GM18858 (cell line): Measurements from ENCODE around the gene GPHN.
"Not testable (repeated sequence)": the region's sequence is repeated elsewhere in the genome, so short reads cannot be mapped to it uniquely, and the experiment has no call there.

Experiments
- ATAC-seq: cut with Tn5 transposase; IDR thresholded peaks from one replicate; pipeline ENCODE4 v1.9.1; 2021; ENCODE audit not compliant: unreplicated experiment

GPHN gene

DNA sequence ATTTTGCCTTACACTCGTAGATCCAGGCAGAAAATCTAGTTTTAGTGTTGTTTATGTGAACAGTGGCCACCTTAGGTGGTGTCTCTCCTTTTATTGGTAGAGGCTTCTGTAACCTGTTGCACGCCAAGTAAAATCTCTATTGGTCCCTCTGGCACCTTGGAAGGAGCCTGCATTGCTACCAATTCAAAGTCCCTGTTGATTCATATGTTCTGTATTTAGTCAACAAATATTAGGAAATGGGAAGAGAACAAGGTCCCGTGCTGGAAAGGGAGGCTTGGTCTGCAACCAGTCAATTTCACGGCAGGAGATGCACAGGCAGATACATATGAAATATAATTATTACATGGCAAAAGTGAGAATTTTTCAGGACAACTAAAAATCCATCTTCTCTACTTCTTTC is 6.4 kb upstream of the GPHN start:
- ATAC-seq: no peak

DNA sequence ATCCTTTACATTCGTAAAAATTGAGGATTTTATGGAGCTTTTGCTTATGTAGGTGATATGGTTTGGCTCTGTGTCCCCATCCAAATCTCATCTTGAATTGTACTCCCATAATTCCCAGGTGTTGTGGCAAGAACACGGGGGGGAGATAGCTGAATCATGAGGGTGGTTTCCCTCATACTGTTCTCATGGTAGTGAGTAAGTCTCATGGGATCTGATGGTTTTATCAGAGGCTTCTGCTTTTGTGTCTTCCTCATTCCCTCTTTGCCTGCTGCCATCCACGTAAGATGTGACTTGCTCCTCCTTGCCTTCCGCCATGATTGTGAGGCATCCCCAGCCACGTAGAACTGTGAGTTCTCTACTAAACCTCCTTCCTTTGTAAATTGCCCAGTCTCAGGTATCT is 5.1 kb upstream of the GPHN start:
- ATAC-seq: not testable (repeated sequence)

DNA sequence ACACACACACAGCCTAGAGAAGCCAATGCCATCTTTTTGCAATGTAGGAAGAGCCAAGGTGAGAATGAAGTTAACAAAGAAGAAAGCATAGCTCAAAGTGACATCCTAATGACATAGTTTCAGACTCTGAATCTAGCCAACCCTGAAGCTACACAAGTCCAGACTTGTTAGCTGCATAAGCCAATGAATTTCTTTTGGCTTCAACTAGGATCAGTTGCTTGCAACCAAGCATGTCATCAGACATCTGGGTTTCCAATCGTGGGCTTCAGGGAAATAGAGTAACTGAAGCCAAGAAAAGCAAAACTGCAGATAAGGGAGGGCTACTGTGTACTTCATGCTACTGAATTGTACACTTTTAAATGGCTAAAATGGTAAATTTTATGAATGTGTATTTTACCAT is 4.4 kb upstream of the GPHN start:
- no peak for ATAC-seq

DNA sequence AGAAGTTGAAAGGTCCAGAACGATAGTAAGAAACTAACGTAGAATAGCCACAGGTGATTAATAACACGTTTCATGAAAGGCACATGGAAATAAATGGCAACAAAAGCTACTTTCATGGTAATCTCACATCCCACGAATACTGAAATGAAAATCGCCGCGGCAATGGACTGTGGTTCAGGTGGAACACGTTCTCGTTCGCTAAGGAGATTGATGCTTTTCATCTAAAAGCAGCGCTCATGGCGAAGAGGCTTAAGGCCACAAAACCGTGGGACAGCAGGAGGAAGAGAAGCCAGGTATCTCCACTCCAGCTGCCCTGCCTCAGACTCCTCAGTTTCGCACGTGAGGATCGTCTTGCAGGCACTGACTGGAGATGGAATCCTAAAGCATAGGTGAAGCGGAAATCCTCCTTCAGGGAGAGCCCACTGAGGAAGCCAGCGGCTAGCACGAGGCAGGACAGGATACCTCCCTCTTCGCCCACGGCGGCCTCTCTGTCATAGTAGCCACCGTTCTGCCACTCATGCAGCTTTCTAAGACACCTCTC is 696 bp upstream of the GPHN start:
- ATAC-seq: peak; percentile 12

DNA sequence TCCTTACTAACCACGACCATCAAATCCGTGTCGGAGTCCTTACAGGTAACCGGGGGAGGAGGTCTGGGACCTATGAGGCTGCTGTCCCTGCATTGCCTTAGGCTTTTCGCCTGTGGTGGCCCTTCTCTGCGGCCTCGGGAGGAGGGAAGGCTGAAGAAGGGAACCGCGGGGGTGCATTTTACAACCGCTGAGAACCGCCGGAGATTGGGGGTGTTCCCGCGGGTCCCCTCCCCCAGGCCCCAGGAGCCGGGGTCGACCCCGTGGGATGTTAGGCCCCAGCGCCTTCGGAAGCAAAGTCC is 549 bp downstream of the GPHN start:
- no peak for ATAC-seq

DNA sequence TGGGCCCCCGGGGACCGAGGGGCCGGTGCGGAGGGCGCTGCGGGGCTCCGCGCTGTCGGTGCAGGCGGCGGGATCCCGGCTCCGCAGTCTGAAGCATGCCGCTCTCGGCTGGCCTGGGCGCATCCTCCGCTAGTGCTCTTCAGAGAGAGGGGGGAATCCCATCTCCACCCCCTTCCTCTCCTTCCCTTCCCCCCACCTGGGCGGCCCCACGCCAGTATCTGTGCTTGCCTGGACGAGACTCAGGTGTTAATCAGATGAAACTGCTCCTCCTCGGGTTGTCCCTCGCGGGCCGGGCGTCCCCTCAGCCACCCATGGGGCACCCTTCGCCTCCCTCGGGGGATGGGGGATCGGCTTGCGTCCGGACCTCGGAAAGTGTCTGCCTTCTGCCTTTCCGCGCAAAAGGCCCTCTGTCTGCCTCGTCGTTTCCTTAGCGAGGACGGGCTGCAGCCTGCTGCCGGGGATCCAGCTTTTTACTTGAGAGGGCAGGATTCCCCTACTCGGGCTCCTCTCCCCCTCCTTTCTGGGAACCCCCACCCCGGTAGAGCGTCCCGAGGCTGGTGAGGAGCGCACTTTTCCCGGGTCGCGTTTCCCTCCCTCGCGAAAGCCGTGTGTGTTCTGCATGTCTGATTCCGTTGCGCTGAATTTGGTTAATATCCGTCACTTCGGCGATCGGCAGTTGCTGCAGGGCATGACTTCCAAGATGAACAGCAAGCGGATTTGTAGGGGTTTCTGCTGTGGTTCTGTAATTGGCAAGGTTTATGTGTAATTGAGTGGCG is 1.1 kb downstream of the GPHN start:
- no peak for ATAC-seq

DNA sequence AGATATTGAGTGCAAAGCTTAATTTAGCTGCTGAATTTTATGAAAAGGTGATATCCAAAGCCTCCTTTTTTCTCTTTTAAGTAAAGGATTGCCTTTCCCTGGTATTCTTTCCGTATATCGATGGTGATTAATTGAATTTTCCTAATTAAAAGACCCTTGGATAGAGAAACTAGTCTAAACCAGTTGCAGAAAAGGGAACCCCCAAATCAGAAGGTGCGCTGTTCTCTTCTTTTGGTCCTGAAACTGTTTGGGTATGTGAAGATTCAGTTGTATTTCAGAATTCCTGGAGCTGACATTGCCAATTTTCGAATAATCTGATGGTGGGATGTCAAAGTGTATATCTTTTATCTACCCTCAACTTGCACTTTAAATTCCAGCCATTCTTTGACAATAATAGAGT is 1.9 kb downstream of the GPHN start:
- ATAC-seq: no peak

DNA sequence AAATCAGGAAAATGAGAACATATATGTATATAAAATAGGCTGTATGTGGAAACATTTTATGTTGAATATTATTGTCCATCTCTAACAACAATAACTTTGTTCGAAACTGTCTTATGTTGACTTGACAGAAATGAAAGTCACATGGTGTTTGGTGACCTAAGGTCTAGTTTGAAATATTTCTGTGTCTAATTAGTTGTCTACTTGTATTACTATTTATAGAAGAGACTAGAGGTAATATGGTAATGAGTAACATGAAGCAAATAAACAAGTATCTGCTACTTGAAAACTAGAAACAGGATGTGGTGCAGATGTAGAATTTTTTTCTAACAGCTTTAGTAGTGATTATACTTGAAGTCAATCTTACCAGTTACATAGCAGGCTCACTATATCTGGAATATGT is 3.9 kb downstream of the GPHN start:
- no peak for ATAC-seq

DNA sequence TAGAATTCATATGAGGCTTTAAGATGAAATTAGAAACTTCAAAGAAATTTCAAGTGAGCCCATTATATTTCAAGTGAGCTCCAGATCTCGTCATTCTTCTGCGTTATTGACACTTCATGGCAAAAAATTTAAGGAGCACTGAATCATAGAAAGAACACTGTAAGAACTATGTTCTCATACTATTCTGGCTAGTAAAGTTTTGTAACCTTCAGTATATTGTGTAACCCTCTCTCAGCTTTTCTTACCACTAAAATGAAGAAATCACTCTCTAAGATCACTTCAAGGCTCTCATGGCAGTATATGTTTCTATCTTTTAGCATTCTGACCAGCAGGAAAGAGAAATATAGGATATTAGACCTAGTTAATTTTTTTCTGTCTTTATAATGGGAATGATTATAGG is 6.3 kb downstream of the GPHN start:
- ATAC-seq: no peak

DNA sequence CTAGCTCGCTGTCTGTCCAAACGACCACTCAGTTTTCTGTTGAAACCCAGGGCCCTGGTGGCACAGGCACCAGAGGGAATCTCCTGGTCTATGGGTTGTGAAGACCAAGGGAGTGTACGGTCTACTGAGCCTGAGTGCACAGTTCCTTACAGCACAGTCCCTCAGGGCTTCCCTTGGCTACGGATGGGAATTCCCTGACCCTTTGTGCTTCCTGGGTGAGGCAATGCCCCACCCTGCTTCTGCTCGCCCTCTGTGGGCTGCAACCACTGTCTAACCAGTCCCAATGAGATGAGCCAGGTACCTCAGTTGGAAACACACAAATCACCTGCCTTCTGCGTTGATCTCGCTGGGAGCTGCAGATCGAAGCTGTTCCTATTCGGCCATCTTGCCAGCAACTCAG is 22.6 kb downstream of the GPHN start:
- ATAC-seq: no peak

DNA sequence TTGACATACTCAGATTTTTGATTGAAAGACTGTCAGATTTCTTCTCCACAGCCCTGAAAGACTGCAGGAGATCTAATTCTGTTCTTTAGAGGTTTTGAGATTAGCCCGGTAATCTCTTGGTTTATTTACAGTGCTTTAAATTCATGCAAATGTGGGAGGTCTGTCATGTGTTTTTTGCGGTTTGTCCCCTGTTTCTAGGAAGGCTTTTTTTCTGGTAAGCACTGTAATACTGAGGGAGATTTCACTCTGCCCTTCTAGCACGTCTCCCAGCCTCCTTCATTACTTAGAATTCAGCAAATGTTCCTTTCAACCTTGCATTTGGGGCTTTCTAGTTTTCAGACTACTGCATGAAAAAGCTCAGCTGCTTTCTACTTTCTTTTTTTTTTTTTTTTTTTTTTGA is 31.1 kb downstream of the GPHN start:
- no peak for ATAC-seq

DNA sequence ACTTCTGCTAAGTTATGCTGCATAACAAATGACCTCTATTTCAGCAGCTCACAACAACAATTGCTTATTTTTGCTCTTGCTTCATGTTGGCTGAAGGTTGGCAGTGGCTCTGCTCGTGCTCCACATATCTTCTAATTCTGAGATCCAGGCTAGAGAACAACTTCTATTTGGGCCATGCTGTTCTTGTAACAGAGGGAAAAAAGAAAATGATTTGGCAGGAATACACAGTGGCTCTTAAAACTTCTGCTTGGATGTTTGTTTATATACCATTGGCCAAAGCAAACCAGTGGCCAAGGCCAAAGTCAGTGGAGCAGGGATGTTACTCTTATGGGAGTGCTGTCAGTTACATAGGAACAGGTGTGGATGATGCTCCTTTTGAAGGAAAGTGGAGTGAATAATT is 32.1 kb downstream of the GPHN start:
- ATAC-seq: no peak

DNA sequence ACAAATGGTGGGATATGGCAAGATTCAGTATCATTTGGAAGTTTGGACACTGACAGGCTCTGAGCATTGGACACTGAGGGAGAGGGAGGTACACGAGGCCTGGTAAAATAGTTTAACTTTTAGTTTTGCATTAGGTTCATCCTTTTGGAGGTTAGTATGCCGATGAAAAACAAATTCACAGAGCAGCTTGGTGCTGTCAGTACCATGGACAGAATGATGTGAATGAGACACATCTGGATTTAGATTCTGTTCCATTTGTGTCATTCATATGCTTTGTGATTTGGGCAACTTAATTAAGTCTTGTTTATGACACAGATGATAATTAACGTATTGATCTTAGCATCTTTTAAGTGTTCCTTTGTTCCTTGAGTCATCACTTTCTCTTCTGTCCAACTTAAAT is 33.7 kb downstream of the GPHN start:
- no peak for ATAC-seq

DNA sequence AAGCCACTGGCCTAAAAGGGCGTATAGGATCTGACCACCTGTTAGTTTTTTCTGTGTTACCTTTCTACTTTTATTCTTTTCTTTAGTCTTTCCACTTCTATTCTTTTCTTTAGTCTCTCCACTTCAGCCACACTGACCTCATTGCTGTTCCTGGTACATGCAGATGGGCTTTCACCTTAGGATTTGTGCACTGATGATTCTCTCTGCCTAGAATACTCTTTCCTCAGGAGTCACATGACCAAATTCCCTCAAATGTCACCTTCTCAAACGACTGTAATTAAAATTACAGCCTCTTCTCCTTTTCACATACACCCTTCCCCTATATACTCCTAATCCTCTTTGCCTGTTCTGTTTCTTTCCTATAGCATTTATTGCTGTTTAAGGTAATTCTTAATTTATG is 36.0 kb downstream of the GPHN start:
- ATAC-seq: no peak

DNA sequence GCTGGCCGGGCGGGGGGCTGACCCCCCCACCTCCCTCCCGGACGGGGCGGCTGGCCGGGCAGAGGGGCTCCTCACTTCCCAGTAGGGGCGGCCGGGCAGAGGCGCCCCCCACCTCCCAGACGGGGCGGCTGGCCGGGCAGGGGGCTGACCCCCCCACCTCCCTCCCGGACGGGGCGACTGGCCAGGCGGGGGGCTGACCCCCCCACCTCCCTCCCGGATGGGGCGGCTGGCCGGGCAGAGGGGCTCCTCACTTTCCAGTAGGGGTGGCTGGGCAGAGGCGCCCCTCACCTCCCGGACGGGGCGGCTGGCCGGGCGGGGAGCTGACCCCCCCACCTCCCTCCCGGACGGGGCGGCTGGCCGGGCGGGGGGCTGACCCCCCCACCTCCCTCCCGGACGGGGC is 37.2 kb downstream of the GPHN start:
- not testable (repeated sequence) for ATAC-seq

DNA sequence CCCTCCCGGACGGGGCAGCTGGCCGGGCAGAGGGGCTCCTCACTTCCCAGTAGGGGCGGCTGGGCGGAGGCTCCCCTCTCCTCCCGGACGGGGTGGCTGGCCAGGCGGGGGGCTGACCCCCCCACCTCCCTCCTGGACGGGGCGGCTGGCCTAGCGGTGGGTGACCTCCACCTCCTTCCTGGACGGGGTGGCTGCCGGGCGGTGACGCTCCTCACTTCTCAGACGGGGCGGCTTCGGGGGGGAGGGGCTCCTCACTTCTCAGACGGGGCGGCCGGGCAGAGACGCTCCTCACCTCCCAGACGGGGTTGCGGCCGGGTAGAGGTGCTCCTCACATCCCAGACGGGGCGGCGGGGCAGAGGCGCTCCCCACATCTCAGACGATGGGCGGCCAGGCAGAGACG is 37.8 kb downstream of the GPHN start:
- ATAC-seq: not testable (repeated sequence)

DNA sequence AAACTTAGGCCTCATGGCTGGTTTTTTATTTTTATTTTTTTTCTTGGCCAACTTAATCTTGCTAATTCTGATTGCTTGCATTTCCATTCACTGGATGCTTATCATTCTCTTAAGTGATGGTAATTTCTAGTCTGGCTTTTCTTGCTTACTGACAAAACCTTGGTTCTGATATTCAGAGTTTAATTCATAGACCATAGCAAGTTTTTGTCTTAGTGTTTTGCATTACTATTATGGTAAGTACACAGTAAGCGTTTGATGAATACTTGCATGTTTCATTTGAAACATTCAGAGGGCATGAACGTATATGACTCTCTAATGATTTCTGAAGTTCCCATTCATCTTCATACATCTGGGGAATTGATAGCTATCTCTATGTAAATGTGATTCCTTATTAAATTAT is 55.8 kb downstream of the GPHN start:
- ATAC-seq: no peak

DNA sequence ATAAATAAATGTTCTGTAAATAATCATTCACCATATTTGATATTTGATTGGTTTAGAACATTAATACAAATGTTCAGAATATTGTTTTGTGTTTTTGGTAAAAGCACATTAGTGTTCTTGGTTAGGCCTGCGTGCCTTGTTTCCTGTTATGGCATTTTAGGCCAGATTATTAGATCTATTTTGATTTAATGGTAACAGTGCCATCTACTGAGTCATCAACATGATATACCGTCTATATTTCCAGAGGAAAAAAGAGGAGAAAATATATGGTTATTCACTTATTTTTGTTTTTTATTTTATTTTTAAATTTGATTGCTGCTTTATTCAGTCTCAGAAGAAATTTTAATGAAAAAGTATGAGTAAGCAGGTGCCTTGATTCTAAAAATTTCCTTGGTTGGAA is 60.3 kb downstream of the GPHN start:
- ATAC-seq: no peak

DNA sequence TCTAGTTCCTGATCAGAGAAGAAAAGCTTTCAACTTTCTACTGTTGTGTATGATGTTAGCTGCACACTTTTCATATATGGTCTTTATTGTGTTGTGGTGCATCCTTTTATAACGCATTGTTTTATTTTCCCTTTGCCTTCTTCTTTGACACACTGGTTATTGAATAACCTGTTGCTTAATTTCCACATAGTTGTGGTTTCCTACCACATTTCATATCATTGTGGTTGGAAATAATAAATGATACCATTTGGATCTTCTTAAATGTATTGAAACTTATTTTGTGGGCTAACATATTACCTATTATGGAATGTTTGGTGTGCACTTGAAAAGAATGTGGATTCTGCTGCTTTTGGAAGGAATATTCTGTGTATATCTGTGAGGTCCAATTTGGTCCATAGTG is 64.9 kb downstream of the GPHN start:
- ATAC-seq: no peak

DNA sequence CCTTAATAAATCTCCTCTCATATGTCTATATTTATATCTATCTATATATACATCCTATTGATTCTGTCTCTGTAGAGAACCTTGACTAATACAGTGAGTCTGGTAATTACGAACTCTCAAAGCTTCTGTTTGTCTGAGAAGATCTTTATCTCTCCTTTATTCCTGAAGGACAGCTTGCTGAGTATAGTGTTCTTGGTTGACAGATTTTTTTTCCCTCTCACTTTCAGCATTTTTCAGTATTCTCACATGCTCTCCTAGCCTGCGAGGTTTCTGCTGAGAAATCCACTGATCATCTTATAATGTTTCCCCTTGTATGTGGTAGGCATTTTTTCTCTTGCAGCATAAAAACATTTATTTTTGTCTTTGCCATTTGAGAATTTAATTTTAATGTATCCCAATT is 67.1 kb downstream of the GPHN start:
- ATAC-seq: no peak

DNA sequence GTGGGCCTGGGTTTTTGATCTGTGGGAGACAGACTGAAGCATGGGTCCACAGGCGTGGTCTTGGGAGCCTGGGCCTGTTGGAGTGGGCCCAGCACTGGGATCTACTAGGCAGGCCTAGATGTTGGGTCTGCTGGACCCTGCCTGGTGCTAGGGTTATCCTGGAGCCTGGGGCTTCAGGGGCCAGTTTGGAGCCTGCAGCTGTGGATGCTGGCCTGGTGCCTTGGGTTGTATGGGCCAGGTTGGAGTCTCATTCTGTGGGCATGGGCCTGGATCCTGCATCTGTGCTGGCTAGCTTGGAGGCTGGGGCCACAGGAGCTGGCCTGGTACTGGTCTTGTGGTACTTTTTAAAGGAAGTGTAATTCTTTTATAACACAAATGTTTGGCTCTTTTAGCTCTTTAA is 68.0 kb downstream of the GPHN start:
- ATAC-seq: no peak

DNA sequence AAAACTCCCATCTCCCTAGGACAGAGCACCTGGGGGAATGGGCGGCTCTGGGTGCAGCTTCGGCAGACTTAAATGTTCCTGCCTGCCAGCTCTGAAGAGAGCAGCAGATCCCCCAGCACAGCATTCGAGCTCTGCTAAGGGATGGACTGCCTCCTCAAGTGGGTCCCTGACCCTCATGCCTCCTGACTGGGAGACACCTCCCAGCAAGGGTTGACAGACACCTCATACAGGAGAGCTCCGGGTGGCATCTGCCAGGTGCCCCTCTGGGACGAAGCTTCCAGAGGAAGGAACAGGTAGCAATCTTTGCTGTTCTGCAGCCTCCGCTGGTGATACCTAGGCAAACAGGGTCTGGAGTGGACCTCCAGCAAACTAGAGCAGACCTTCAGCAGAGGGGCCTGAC is 79.8 kb downstream of the GPHN start:
- ATAC-seq: not testable (repeated sequence)

DNA sequence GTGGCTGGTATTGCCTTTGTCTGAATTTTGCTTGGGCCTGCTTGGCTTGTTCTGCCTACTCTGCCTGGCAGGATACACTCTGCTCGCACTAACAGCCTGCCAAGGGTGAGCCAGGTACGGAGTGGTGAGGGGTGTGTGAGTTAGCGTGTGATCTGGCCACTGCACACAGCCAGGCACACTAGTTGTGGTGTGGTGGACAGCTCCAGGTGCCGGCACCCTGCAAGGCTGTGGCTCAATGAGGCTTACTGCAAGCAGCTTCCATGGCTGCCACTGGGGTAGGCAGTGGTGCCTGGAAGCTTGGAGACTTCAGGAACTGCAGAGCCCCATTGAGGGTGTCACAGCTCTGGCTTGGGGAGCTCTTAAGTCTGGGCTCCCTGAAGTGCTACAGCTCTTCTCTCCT is 87.4 kb downstream of the GPHN start:
- no peak for ATAC-seq
